Stimulated activated naive B cell treated with anti-CD40 and anti-IgM and Interleukin-4, amounts not matched to agents 10 μg/mL and 1 μg/mL and 100 μg/mL, for 72 hours (primary cell): ENCODE results near the gene OR13C5.

ENCODE experiments used
- ATAC-seq, 2 donors: fragments of 150-1000 bp; cut with Tn5 transposase; replicated peaks; 2 replicates each; pipeline ENCODE4 v1.10.0; 2021; ENCODE audit warnings: moderate library complexity in 1 of 2
- DNase-seq: peaks from one replicate; pipeline ENCODE4 v3.0.0; 2021
- H3K27ac Mint-ChIP-seq: one replicate; pipeline ENCODE4 v1.8.0; 2022; ENCODE audit warnings: mild to moderate bottlenecking, mixed read lengths
- H3K27me3 Mint-ChIP-seq, 2 donors: one replicate each; pipeline ENCODE4 v1.8.0; 2022; ENCODE audit warnings: mixed read lengths in 2 of 2
- H3K36me3 Mint-ChIP-seq, 2 donors: one replicate each; pipeline ENCODE4 v1.8.0; 2022; ENCODE audit warnings: mixed read lengths in 2 of 2, mild to moderate bottlenecking in 1 of 2
- H3K4me1 Mint-ChIP-seq, 2 donors: one replicate each; pipeline ENCODE4 v1.8.0; 2022; ENCODE audit warnings: mixed read lengths in 2 of 2, mild to moderate bottlenecking in 1 of 2
- H3K4me3 Mint-ChIP-seq, 2 donors: one replicate each; pipeline ENCODE4 v1.8.0; 2022; ENCODE audit warnings: mild to moderate bottlenecking in 2 of 2, mixed read lengths in 2 of 2, moderate library complexity in 1 of 2
- H3K9me3 Mint-ChIP-seq, 2 donors: one replicate each; pipeline ENCODE4 v1.8.0; 2022; ENCODE audit warnings: mixed read lengths in 2 of 2, mild to moderate bottlenecking in 1 of 2

OR13C5 gene

GRCh38 chr9:104577263-104577662 lies 21.9 kb downstream of the OR13C5 start:
- Mint-ChIP-seq H3K27ac (no peak overlapping the region), H3K4me1 (no peaks in the 10 kb centered on the region), H3K4me3 (no peak overlapping the region), H3K27me3 (no peaks in the 10 kb centered on the region), H3K9me3 (peaks cover 11 to 12% of the 10 kb centered on the region in 2 donors), H3K36me3 (no peaks in the 10 kb centered on the region)
- DNase-seq (no peak), ATAC-seq (no peak)

DNA sequence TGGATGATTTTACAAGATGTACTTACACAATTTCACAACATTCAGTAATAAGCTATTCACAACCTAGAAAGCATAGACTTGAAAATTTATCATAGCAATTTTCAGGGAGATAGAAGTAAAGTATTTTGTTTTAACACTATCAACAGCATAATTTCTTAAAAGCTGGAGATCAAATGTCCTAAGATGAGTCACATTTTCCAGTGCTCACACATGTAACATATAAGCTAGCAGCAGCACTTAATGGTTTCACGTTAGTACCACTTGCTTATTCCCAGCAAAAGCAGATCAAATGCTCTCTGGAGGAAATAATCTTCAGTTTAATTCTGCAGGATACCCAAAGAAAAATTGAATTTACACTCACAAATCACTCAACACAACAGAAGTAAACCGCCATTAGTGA lies 23.8 kb downstream of the OR13C5 start:
- H3K27ac Mint-ChIP-seq, result no peak overlapping the region
- H3K36me3 Mint-ChIP-seq, result no peaks in the 10 kb centered on the region
- no peaks in the 10 kb centered on the region for H3K4me1 Mint-ChIP-seq

DNA sequence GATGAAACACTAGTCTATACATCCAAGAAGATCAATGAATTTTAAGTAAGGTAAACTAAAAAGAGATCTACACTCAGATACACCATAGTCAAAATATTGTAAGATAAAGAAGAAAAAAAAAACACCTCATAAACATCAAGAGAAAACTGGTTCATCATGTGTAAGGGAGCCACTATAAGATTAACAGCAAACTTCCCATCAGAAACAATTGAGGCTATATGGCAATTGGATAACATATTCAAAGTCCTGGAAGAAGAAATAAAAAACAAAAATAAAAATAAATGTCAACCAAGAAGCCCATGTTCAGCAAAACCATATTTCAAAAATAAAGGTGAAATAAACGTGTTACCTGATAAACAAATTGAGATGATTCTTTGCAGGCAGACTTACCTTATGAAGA lies 26.6 kb downstream of the OR13C5 start:
- Mint-ChIP-seq H3K4me1 (no peaks in the 10 kb centered on the region), H3K27ac (no peak overlapping the region), H3K9me3 (peaks cover 12 to 14% of the 10 kb centered on the region in 2 donors), H3K4me3 (no peak overlapping the region), H3K36me3 (no peaks in the 10 kb centered on the region), H3K27me3 (no peaks in the 10 kb centered on the region)
- DNase-seq (no peak), ATAC-seq (no peak)

More for the DNA sequence above, 23.8 kb downstream of the OR13C5 start:
- DNase-seq (no peak), ATAC-seq (no peak)
- no peaks in the 10 kb centered on the region for H3K27me3 Mint-ChIP-seq
- H3K9me3 Mint-ChIP-seq, result peaks cover 12 to 14% of the 10 kb centered on the region in 2 donors
- no peak overlapping the region for H3K4me3 Mint-ChIP-seq

- no peaks in the 10 kb centered on the region for H3K27me3 Mint-ChIP-seq
- no peak within 1 kb of the TSS for H3K27ac Mint-ChIP-seq
- DNase-seq (no peak), ATAC-seq (no peak)
- peaks cover 8 to 11% of the 10 kb centered on the region in 2 donors for H3K9me3 Mint-ChIP-seq
- H3K4me3 Mint-ChIP-seq, result no peak within 1 kb of the TSS
- H3K4me1 Mint-ChIP-seq, result no peaks in the 10 kb centered on the region
- H3K36me3 Mint-ChIP-seq, result no peaks in the 10 kb centered on the region
Observed at GRCh38 chr9:104568868-104569267, 30.3 kb downstream of the OR13C5 start, which contains the start of gene OR13C8. OR13C8 (plus strand) TSS chr9:104569168; CDS start chr9:104569168, 0 bp downstream.

- no peaks in the 10 kb centered on the region for H3K36me3 Mint-ChIP-seq
- no peaks in the 10 kb centered on the region for H3K4me1 Mint-ChIP-seq
- DNase-seq (no peak), ATAC-seq (no peak)
- H3K27me3 Mint-ChIP-seq, result no peaks in the 10 kb centered on the region
- peaks cover 0 to 3% of the 10 kb centered on the region in 2 donors for H3K9me3 Mint-ChIP-seq
- no peak overlapping the region for H3K4me3 Mint-ChIP-seq
- no peak overlapping the region for H3K27ac Mint-ChIP-seq
Observed at GRCh38 chr9:104564358-104564757, 34.9 kb downstream of the OR13C5 start.

GRCh38 chr9:104556830-104557634 lies 42.2 kb downstream of the OR13C5 start:
- Mint-ChIP-seq H3K4me3 (no peak overlapping the region), H3K36me3 (no peaks in the 10 kb centered on the region), H3K9me3 (peaks cover 0 to 13% of the 10 kb centered on the region in 2 donors), H3K27me3 (no peaks in the 10 kb centered on the region), H3K4me1 (no peaks in the 10 kb centered on the region), H3K27ac (no peak overlapping the region)
- DNase-seq, result no peak
- no peak for ATAC-seq

GRCh38 chr9:104555521-104555920 lies 43.7 kb downstream of the OR13C5 start:
- no peak for ATAC-seq
- no peak for DNase-seq
- H3K9me3 Mint-ChIP-seq, result peaks cover 0 to 12% of the 10 kb centered on the region in 2 donors
- H3K4me1 Mint-ChIP-seq, result no peaks in the 10 kb centered on the region
- no peaks in the 10 kb centered on the region for H3K27me3 Mint-ChIP-seq
- H3K27ac Mint-ChIP-seq, result no peak overlapping the region
- no peak overlapping the region for H3K4me3 Mint-ChIP-seq
- no peaks in the 10 kb centered on the region for H3K36me3 Mint-ChIP-seq

DNA sequence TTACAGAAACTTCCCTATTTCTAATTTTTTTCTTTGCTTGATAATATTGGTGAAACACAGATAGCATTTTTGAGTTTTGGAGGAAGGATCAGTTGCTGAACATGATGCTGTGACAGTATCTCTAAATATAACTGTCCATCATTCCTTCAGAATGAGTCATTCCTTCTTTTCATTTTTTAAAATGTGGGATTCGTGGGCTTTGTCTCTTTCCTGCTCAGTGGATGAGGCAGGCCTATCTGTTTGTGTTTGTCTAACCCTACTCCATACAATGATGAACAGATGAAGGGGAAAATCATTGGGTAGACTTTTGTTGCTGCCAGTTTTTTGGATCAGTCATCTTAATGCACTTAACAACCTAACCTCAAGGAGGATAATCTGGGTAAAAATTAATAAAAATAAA lies 46.0 kb downstream of the OR13C5 start:
- no peak overlapping the region for H3K27ac Mint-ChIP-seq
- no peak for DNase-seq
- H3K4me3 Mint-ChIP-seq, result no peak overlapping the region
- H3K9me3 Mint-ChIP-seq, result peaks cover 0 to 9% of the 10 kb centered on the region in 2 donors
- no peak for ATAC-seq
- no peaks in the 10 kb centered on the region for H3K4me1 Mint-ChIP-seq
- no peaks in the 10 kb centered on the region for H3K27me3 Mint-ChIP-seq
- H3K36me3 Mint-ChIP-seq, result no peaks in the 10 kb centered on the region
